ENCODE measurements around the gene NPHP4.

Gene NPHP4

GRCh38 chr1:5826601-5827000 is 165.6 kb downstream of the NPHP4 start:
- Mint-ChIP-seq H3K27me3 (ENCODE audit: low read depth) (peaks cover 15% of the 10 kb centered on the region), H3K27ac (no peak overlapping the region), H3K9me3 (peaks cover 12% of the 10 kb centered on the region), H3K36me3 (ENCODE audit: low read depth) (no peaks in the 10 kb centered on the region), H3K4me1 (no peaks in the 10 kb centered on the region), H3K4me3 (no peak overlapping the region)
- TF ChIP-seq, protein P1, sequence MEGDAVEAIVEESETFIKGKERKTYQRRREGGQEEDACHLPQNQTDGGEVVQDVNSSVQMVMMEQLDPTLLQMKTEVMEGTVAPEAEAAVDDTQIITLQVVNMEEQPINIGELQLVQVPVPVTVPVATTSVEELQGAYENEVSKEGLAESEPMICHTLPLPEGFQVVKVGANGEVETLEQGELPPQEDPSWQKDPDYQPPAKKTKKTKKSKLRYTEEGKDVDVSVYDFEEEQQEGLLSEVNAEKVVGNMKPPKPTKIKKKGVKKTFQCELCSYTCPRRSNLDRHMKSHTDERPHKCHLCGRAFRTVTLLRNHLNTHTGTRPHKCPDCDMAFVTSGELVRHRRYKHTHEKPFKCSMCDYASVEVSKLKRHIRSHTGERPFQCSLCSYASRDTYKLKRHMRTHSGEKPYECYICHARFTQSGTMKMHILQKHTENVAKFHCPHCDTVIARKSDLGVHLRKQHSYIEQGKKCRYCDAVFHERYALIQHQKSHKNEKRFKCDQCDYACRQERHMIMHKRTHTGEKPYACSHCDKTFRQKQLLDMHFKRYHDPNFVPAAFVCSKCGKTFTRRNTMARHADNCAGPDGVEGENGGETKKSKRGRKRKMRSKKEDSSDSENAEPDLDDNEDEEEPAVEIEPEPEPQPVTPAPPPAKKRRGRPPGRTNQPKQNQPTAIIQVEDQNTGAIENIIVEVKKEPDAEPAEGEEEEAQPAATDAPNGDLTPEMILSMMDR (IDR thresholded peaks at IDR 0.05; ENCODE audit: unreplicated experiment in 3 of 3), result no peak

DNA sequence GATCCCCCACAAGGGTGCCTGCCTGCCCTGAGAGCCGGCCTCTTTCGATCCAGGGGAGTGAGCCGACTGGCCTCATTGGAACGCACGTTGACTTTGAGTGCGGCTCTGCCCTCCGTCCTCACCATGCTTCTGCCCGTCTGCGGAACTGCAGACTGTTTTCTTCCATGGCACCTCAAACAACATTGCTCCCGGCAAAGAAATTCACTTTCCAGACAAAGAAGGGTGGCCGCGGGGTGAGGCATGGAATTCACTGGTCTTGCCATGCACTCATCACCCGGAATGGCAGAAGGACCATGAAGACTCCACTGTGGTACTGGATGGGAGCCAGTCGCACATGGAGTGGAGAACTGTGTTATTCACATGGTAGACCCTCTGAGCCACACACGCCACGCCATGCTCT is 169.5 kb downstream of the NPHP4 start:
- Mint-ChIP-seq H3K9me3 (peaks cover 17% of the 10 kb centered on the region), H3K27me3 (ENCODE audit: low read depth) (peaks cover 16% of the 10 kb centered on the region), H3K36me3 (ENCODE audit: low read depth) (no peaks in the 10 kb centered on the region), H3K4me3 (no peak overlapping the region), H3K4me1 (peaks cover 6% of the 10 kb centered on the region), H3K27ac (no peak overlapping the region)
- TF ChIP-seq, protein P1 (IDR thresholded peaks at IDR 0.05; ENCODE audit: unreplicated experiment in 3 of 3), result no peak

DNA sequence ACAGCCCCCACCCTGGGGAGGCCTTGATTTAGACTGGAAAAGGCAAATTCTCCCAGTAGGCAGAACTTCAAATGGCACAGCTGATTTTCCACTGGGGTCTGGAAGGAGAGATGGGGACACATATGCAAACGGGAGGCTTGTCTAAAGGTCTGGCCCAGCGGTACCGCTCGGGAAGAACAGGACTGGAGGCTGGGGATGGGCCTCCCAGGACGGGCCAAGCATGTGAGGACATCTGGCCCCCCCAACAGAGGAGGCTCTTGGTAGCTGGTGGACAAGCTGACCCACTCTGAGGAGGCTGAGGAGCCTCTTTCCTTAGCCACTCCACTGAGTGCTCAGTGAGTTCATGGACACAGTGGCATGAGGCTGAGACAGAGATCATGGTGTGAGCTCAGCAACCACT is 170.0 kb downstream of the NPHP4 start:
- peaks cover 6% of the 10 kb centered on the region for H3K4me1 Mint-ChIP-seq
- H3K9me3 Mint-ChIP-seq, result peaks cover 17% of the 10 kb centered on the region
- no peak overlapping the region for H3K27ac Mint-ChIP-seq
- H3K27me3 Mint-ChIP-seq (ENCODE audit: low read depth), result peaks cover 16% of the 10 kb centered on the region
- TF ChIP-seq, protein P1 (IDR thresholded peaks at IDR 0.05; ENCODE audit: unreplicated experiment in 3 of 3), result no peak
- no peaks in the 10 kb centered on the region for H3K36me3 Mint-ChIP-seq (ENCODE audit: low read depth)
- no peak overlapping the region for H3K4me3 Mint-ChIP-seq

DNA sequence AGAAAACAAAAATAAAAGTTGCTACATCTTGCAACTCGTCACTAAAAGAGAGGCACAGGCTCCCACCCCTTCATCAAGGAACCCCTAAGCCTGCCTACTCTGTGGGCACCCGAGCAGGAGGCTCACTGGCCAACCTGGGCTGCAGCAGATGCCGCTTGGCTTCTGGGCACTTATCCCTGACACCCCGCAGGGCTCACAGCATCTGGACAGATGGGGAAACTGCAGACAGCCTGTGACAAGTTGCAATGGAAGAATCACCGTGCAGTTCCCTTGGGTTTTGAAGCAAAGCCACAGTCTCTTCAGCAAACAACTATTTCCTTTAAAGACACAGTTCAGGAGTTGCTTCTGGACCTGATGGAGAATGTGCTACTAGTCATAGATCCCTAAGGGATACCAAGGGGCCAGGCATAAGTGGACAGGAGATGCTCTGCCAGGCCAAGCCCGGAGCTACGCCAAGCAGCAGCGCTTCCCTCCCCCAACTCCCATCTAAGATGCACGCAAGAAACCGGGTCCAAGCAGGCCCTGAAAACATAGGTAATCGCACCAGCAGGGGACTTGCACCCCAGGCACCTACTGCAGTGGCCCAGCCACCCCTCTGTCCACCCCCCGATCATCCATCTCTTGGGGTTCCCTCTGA is 170.6 kb downstream of the NPHP4 start:
- Mint-ChIP-seq H3K27ac (no peak overlapping the region), H3K27me3 (ENCODE audit: low read depth) (peaks cover 16% of the 10 kb centered on the region), H3K9me3 (peaks cover 18% of the 10 kb centered on the region), H3K4me3 (no peak overlapping the region), H3K36me3 (ENCODE audit: low read depth) (no peaks in the 10 kb centered on the region), H3K4me1 (peaks cover 6% of the 10 kb centered on the region)
- TF ChIP-seq, protein P1 (IDR thresholded peaks at IDR 0.05; ENCODE audit: unreplicated experiment in 3 of 3), result no peak

GRCh38 chr1:5820026-5820421 is 172.2 kb downstream of the NPHP4 start:
- TF ChIP-seq, protein P1 (IDR thresholded peaks at IDR 0.05; ENCODE audit: unreplicated experiment in 3 of 3), result no peak
- Mint-ChIP-seq H3K36me3 (ENCODE audit: low read depth) (no peaks in the 10 kb centered on the region), H3K4me1 (peaks cover 6% of the 10 kb centered on the region), H3K4me3 (no peak overlapping the region), H3K9me3 (peaks cover 16% of the 10 kb centered on the region), H3K27ac (no peak overlapping the region), H3K27me3 (ENCODE audit: low read depth) (peaks cover 27% of the 10 kb centered on the region)

- Mint-ChIP-seq H3K4me1 (peaks cover 6% of the 10 kb centered on the region), H3K27ac (no peak overlapping the region), H3K9me3 (peaks cover 14% of the 10 kb centered on the region), H3K36me3 (ENCODE audit: low read depth) (no peaks in the 10 kb centered on the region), H3K27me3 (ENCODE audit: low read depth) (peaks cover 27% of the 10 kb centered on the region), H3K4me3 (no peak overlapping the region)
- TF ChIP-seq, protein P1 (IDR thresholded peaks at IDR 0.05; ENCODE audit: unreplicated experiment in 3 of 3), result no peak
Observed at GRCh38 chr1:5819391-5820025, 172.7 kb downstream of the NPHP4 start.

Measured in nephron (organoid).